Ureter (tissue), 1 donor: ENCODE data around the gene C2orf49. TPM values are rescaled to one million over a fixed set of nuclear protein-coding genes. Genes with fewer than 3 reads are reported as not detected.

ENCODE experiments used
- DNase-seq: peaks from one replicate; pipeline ENCODE4 v3.0.0-alpha.2; 2020; ENCODE audit warnings: low spot score
- total RNA-seq: library from RNA; stranded (reverse); gene quantifications from one replicate; pipeline ENCODE4 v1.2.4, GENCODE V29; 2023
- donor health status: DM: yes; HTN: yes; CAD: no.

The C2orf49 gene
- total RNA-seq, 1 donor from 2014 or later, result 17.1 TPM

- no peak for DNase-seq
Observed at GRCh38 chr2:105383432-105384166, 46.3 kb downstream of the C2orf49 start.

GRCh38 chr2:105384216-105384615, 46.9 kb downstream of the C2orf49 start:
- DNase-seq, result no peak

- no peak for DNase-seq
Observed at GRCh38 chr2:105384861-105385260, 47.5 kb downstream of the C2orf49 start.

- DNase-seq, result no peak
Observed at GRCh38 chr2:105385731-105386540, 48.6 kb downstream of the C2orf49 start.

GRCh38 chr2:105387225-105387624, 49.9 kb downstream of the C2orf49 start:
- DNase-seq, result no peak

- DNase-seq, result no peak
Observed at GRCh38 chr2:105388971-105389381, 51.6 kb downstream of the C2orf49 start.

GRCh38 chr2:105390454-105390853, 53.1 kb downstream of the C2orf49 start:
- DNase-seq, result no peak

GRCh38 chr2:105391058-105391627, 53.8 kb downstream of the C2orf49 start:
- no peak for DNase-seq

- DNase-seq, result no peak
Observed at GRCh38 chr2:105391763-105392662, 54.7 kb downstream of the C2orf49 start.

GRCh38 chr2:105393373-105394055, 56.2 kb downstream of the C2orf49 start:
- DNase-seq, result no peak

GRCh38 chr2:105394951-105395611, 57.7 kb downstream of the C2orf49 start:
- DNase-seq, result no peak

GRCh38 chr2:105395691-105396090, 58.4 kb downstream of the C2orf49 start:
- no peak for DNase-seq

- no peak for DNase-seq
Observed at GRCh38 chr2:105396254-105397024, 59.1 kb downstream of the C2orf49 start.

GRCh38 chr2:105397025-105397722, 59.8 kb downstream of the C2orf49 start:
- DNase-seq, result no peak

- DNase-seq, result no peak
Observed at GRCh38 chr2:105397953-105398335, 60.6 kb downstream of the C2orf49 start.

GRCh38 chr2:105398336-105399206, 61.2 kb downstream of the C2orf49 start, which contains the start of gene FHL2:
Gene FHL2 (minus strand): TSS chr2:105399051. CDS start chr2:105386516, 12,535 bp downstream.
- peak; percentile 82 for DNase-seq
